Astrocyte (in vitro differentiated cells and primary cell): ENCODE data around the gene NCOA5. TPM values are rescaled to one million over a fixed set of nuclear protein-coding genes. Genes with fewer than 3 reads are reported as not detected.
A peak's percentile ranks its signal among the peaks of the same experiment; 100 is the strongest.

Experiments
- DNase-seq: peaks from one replicate; pipeline ENCODE4 v3.0.0-alpha.2; 2010; ENCODE audit warnings: low read depth
- FAIRE-seq: peaks from 2 replicates; lab custom pipeline; 2011; peaks lifted over from hg19 to GRCh38; lab: Jason Lieb, UNC
- H2AFZ ChIP-seq: 2 replicates; pipeline ENCODE4 v1.6.0; 2012; ENCODE audit warnings: low read depth, low read length, inconsistent platforms
- H3K27ac ChIP-seq: 2 replicates; pipeline ENCODE4 v1.5.1; 2011; ENCODE audit warnings: low read depth, low read length, inconsistent platforms
- H3K27me3 ChIP-seq: 2 replicates; pipeline ENCODE4 v1.6.0; 2011; ENCODE audit warnings: low read length, inconsistent platforms; ENCODE audit not compliant: insufficient read depth
- H3K36me3 ChIP-seq: 2 replicates; pipeline ENCODE4 v1.5.1; 2011; ENCODE audit warnings: low read length, inconsistent platforms; ENCODE audit not compliant: insufficient read depth
- H3K4me1 ChIP-seq: 2 replicates; pipeline ENCODE4 v1.5.1; 2011; ENCODE audit warnings: low read length, inconsistent platforms; ENCODE audit not compliant: insufficient read depth
- H3K4me2 ChIP-seq: 2 replicates; pipeline ENCODE4 v1.6.0; 2012; ENCODE audit warnings: low read length, inconsistent platforms
- H3K4me3 ChIP-seq: 2 replicates; pipeline ENCODE4 v1.5.1; 2011; ENCODE audit warnings: low read depth, mild to moderate bottlenecking, low read length, inconsistent platforms; ENCODE audit not compliant: insufficient read depth
- H3K79me2 ChIP-seq: 2 replicates; pipeline ENCODE4 v1.6.0; 2012; ENCODE audit warnings: mild to moderate bottlenecking, low read length, inconsistent platforms; ENCODE audit not compliant: insufficient read depth
- H3K9ac ChIP-seq: 2 replicates; pipeline ENCODE4 v1.6.0; 2012; ENCODE audit warnings: mild to moderate bottlenecking, low read length, inconsistent platforms
- H3K9me3 ChIP-seq: 2 replicates; pipeline ENCODE4 v1.5.1; 2012; ENCODE audit warnings: low read depth, mild to moderate bottlenecking, low read length, inconsistent platforms; ENCODE audit not compliant: insufficient read depth
- H4K20me1 ChIP-seq: 2 replicates; pipeline ENCODE4 v1.6.0; 2012; ENCODE audit warnings: low read length, inconsistent platforms; ENCODE audit not compliant: insufficient read depth
- H3K27ac Mint-ChIP-seq: one replicate; pipeline ENCODE4 v1.8.0; 2021; ENCODE audit warnings: mild to moderate bottlenecking, mixed read lengths; ENCODE audit not compliant: unreplicated experiment
- H3K27me3 Mint-ChIP-seq: one replicate; pipeline ENCODE4 v1.8.0; 2021; ENCODE audit warnings: low read depth, mixed read lengths; ENCODE audit not compliant: unreplicated experiment
- H3K36me3 Mint-ChIP-seq: one replicate; pipeline ENCODE4 v1.8.0; 2021; ENCODE audit warnings: low read depth, mixed read lengths; ENCODE audit not compliant: unreplicated experiment
- H3K4me1 Mint-ChIP-seq: one replicate; pipeline ENCODE4 v1.8.0; 2021; ENCODE audit warnings: low read depth, mixed read lengths; ENCODE audit not compliant: unreplicated experiment
- H3K4me3 Mint-ChIP-seq: one replicate; pipeline ENCODE4 v1.8.0; 2021; ENCODE audit warnings: mild to moderate bottlenecking, moderate library complexity, mixed read lengths; ENCODE audit not compliant: unreplicated experiment
- H3K9me3 Mint-ChIP-seq: one replicate; pipeline ENCODE4 v1.8.0; 2021; ENCODE audit warnings: mild to moderate bottlenecking, mixed read lengths; ENCODE audit not compliant: unreplicated experiment
- CTCF ChIP-seq: IDR thresholded peaks from 2 replicates; pipeline ENCODE4 v1.5.1; 2011; ENCODE audit warnings: low read depth, mild to moderate bottlenecking, inconsistent platforms, low read length, moderate library complexity; ENCODE audit not compliant: insufficient read depth
- EZH2 ChIP-seq: IDR thresholded peaks from 2 replicates; pipeline ENCODE4 v1.6.1; 2012; ENCODE audit warnings: mild to moderate bottlenecking, low read length, inconsistent platforms; ENCODE audit not compliant: insufficient read depth
- total RNA-seq: library from RNA; stranded (reverse); gene quantifications from 2 replicates; pipeline ENCODE4 v1.2.1, GENCODE V29; 2021

The NCOA5 gene
- total RNA-seq, 1 donor from 2014 or later: 20.7 TPM

- no peak for DNase-seq
- peaks cover 11% of the 10 kb centered on the region for H3K36me3 Mint-ChIP-seq
- H3K4me3 Mint-ChIP-seq: no peak overlapping the region
- H3K27ac Mint-ChIP-seq: no peak overlapping the region
- TF ChIP-seq EZH2: no peak
- no peak for TF ChIP-seq CTCF
- Histone ChIP-seq H3K27ac (no peak overlapping the region), H3K4me3 (no peak overlapping the region), H3K9me3 (no peaks in the 10 kb centered on the region), H3K9ac (no peak overlapping the region), H3K36me3 (peaks cover 32% of the 10 kb centered on the region), H3K4me2 (no peak overlapping the region), H3K27me3 (no peaks in the 10 kb centered on the region), H2AFZ (no peak overlapping the region), H3K4me1 (peaks cover 22% of the 10 kb centered on the region), H3K79me2 (peaks cover 34% of the 10 kb centered on the region), H4K20me1 (peaks cover 64% of the 10 kb centered on the region)
- no peaks in the 10 kb centered on the region for H3K9me3 Mint-ChIP-seq
- FAIRE-seq: no peak
- peaks cover 3% of the 10 kb centered on the region for H3K4me1 Mint-ChIP-seq
- H3K27me3 Mint-ChIP-seq: no peaks in the 10 kb centered on the region
Measured at GRCh38 chr20:46071573-46071972, 18.2 kb downstream of the NCOA5 start.

GRCh38 chr20:46070215-46070900 is 19.4 kb downstream of the NCOA5 start:
- peaks cover 22% of the 10 kb centered on the region for H3K4me1 ChIP-seq
- DNase-seq (peak; percentile 85), FAIRE-seq (no peak)
- peak overlapping the region; percentile 41 for H3K27ac ChIP-seq
- no peaks in the 10 kb centered on the region for H3K27me3 ChIP-seq
- H2AFZ ChIP-seq: no peak overlapping the region
- no peak overlapping the region for H3K9ac ChIP-seq
- no peak overlapping the region for H3K4me3 ChIP-seq
- peak overlapping the region; percentile 69 for H3K4me2 ChIP-seq
- no peaks in the 10 kb centered on the region for H3K27me3 Mint-ChIP-seq
- H3K9me3 ChIP-seq: no peaks in the 10 kb centered on the region
- peaks cover 23% of the 10 kb centered on the region for H3K79me2 ChIP-seq
- H4K20me1 ChIP-seq: peaks cover 64% of the 10 kb centered on the region
- H3K4me3 Mint-ChIP-seq: no peak overlapping the region
- no peak overlapping the region for H3K27ac Mint-ChIP-seq
- H3K9me3 Mint-ChIP-seq: no peaks in the 10 kb centered on the region
- peaks cover 16% of the 10 kb centered on the region for H3K36me3 Mint-ChIP-seq
- TF ChIP-seq CTCF: no peak
- TF ChIP-seq EZH2: no peak
- peaks cover 3% of the 10 kb centered on the region for H3K4me1 Mint-ChIP-seq
- H3K36me3 ChIP-seq: peaks cover 36% of the 10 kb centered on the region

GRCh38 chr20:46065691-46066090 is 24.1 kb downstream of the NCOA5 start:
- no peaks in the 10 kb centered on the region for H3K79me2 ChIP-seq
- H3K9ac ChIP-seq: no peak overlapping the region
- H3K36me3 ChIP-seq: peaks cover 60% of the 10 kb centered on the region
- H3K27ac ChIP-seq: no peak overlapping the region
- Mint-ChIP-seq H3K4me1 (peaks cover under 1% of the 10 kb centered on the region), H3K36me3 (peaks cover 38% of the 10 kb centered on the region), H3K4me3 (no peak overlapping the region), H3K9me3 (no peaks in the 10 kb centered on the region), H3K27me3 (no peaks in the 10 kb centered on the region), H3K27ac (no peak overlapping the region)
- no peak overlapping the region for H2AFZ ChIP-seq
- no peaks in the 10 kb centered on the region for H3K27me3 ChIP-seq
- H4K20me1 ChIP-seq: peaks cover 67% of the 10 kb centered on the region
- H3K4me3 ChIP-seq: no peak overlapping the region
- no peak overlapping the region for H3K4me2 ChIP-seq
- FAIRE-seq (no peak), DNase-seq (no peak)
- TF ChIP-seq EZH2 (no peak), CTCF (no peak)
- no peaks in the 10 kb centered on the region for H3K9me3 ChIP-seq
- H3K4me1 ChIP-seq: peaks cover 8% of the 10 kb centered on the region
